Iris pigment epithelial cell (primary cell): ENCODE data around the gene NEK8.
A peak's percentile ranks its signal among the peaks of the same experiment; 100 is the strongest.
"Not testable (repeated sequence)": the region's sequence is repeated elsewhere in the genome, so short reads cannot be mapped to it uniquely, and the experiment has no call there.

Experiments
- DNase-seq: peaks from one replicate; pipeline ENCODE4 v3.0.0-alpha.2; 2011; ENCODE audit warnings: low read depth

The NEK8 gene

DNA sequence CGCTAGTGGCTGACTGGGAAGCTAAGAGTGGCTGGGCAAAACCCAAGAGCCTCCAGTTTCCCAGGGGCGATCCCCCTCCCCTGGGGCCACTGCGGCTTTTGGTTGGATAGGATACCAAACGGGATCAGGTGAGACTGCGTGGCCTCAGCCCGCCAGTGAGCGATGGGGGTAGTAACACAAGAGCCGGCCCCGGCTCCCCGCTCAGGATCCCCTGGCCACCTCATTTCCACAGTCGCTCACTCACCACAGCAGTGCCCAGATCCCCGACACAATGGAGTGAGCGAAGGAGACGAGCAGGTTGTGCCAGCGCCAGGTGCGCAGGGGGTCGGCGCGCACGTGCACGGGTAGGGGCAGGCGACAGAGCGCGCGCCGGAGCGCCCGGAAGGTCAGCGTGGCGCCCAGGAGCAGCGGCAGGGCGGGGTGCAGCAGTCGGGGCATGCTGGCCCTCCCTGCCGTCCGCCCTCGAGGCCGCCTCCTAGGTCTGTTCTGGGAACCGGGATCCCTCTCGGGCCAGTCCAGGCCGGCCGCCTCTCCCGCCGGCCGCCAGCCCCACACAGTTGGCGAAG lies 2.8 kb upstream of the NEK8 start:
- DNase-seq: peak; percentile 76

DNA sequence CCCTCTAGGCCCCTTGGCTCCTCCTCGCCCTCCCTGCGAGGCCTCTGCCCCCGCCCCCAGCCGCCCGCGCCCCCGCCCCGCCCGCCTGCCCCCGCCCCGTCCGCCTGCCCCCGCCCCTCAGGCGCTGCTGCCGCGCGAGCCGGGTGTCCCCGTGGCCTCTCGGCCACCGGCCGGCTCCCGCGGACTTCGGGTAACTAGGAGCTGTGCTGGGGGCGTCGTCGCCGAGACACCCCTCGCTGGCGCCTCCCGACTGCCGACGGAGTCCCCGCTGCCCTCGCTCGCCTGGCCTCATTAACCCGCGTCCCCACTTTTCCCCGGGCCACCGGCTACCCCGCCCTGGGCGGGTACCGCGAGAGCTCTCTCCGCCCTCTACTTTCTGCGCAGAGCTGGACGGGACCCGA lies 2.4 kb upstream of the NEK8 start, which contains the start of gene TLCD1:
Gene TLCD1 (minus strand): TSS at position 8 of the 401 bp plus-strand sequence. CDS start 136 bp downstream, outside the sequence.
- DNase-seq: peak; percentile 51

DNA sequence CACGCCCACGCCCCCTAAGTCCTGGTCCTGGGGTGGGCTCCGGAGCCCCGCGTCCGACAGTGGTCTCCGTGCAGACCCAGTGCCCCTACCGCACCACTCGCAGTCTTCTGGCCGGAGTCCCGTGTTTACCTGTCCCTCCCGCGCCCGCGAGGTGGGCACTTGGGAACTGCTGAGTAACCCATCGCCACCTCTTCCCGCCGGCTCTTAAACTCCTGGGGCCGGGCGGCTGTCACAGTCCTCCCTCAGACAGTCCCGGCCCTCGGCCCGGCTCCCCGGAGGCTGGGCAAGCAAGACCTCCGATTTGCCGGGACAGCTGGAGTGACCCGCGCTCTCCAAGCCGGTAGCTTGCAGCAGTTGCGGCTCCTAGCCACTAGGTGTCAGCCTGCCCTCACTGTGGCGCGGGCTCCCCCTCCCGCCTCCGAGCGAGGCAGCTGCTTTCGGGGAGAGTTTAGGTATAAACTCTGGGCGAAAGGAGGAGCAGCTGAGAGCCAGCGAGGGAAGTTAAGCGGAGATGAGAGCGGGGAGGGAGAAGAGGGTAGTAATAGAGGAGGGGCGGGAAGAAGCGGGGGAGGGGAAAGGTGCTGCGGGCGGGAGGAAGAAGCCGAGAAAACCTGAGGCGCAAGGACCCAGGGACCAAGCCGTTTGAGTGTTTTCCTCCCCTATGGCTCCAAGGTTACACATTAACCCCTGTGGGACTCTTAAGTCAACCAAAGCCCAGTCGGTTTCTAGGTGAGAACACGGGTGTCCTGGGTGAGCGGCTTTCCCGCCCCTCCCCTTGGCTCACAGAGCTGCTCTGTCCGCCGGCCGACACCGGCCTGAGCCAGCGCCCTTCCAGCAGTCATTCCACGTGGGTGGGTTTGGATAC lies 1.7 kb upstream of the NEK8 start:
- DNase-seq: peak; percentile 93

DNA sequence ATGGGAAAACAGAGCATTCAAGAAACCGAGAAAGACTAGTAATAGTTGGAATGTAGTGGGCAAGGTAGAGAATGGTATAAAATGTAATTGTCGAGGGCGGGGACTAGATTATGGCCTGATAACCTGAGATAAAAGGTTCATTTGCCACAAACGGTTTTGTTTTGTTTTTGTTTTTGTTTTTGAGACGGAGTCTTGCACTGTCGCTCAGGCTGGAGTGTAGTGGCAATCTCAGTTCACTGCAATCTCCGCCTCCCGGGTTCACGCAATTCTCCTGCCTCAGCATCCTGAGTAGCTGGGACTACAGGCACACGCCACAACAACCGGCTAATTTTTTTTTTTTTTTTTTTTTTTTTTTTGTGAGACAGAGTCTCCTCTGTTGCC lies 1.4 kb downstream of the NEK8 start:
- DNase-seq: no peak

DNA sequence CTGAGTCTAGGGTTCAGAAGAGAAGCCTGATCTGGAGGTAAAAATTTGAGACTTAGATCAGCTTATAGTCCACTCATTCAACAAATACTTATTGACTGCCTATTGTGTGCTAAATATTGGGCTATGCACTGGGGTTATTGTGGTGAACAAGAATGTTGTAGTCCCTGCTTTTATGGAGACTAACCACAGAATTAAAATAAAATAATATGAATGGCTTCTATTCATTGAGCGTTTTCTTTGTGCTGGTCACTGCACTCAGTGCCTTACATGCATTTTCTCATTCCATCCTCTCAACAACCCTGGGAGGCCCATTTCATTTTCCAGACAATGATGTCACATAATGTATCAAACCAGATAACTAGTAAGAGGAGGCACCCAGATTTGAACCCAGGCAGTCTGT lies 4.8 kb downstream of the NEK8 start:
- no peak for DNase-seq

DNA sequence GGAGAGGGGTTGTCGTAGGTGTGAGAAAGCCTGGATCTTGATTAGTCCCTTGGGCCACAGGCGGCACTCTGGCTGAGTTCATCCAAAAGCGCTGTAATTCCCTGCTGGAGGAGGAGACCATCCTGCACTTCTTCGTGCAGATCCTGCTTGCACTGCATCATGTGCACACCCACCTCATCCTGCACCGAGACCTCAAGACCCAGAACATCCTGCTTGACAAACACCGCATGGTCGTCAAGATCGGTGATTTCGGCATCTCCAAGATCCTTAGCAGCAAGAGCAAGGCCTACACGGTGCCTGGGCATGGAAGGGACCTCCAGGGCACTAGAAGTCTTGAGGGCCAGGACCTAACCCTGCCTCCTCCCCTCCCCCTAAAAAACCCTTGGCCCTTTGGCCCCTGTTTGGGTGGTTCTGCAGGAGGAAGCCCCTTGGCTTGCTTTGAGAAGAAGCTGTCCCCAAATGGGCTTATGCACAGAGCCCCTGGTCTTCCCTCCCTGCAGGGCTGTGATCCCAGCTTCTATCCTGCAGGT lies 6.2 kb downstream of the NEK8 start:
- DNase-seq: no peak

DNA sequence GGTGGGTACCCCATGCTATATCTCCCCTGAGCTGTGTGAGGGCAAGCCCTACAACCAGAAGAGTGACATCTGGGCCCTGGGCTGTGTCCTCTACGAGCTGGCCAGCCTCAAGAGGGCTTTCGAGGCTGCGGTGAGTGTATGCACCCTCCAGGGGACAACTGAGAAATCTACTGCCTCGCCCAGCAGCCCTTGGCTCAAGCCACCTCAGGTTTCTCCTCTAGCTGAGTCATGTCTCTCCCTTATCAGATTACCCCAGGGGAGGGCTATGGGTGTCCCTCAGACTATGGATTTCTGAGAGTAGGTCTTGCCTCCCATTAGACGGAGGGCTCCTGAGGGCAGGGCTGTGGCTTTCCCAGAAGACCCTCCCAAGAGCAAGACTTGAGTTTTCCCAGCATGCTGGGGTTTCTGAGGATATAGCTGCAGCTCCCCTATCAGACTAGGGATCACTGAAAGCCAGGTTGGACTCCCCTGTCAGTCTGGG lies 6.7 kb downstream of the NEK8 start:
- peak; percentile 68 for DNase-seq

DNA sequence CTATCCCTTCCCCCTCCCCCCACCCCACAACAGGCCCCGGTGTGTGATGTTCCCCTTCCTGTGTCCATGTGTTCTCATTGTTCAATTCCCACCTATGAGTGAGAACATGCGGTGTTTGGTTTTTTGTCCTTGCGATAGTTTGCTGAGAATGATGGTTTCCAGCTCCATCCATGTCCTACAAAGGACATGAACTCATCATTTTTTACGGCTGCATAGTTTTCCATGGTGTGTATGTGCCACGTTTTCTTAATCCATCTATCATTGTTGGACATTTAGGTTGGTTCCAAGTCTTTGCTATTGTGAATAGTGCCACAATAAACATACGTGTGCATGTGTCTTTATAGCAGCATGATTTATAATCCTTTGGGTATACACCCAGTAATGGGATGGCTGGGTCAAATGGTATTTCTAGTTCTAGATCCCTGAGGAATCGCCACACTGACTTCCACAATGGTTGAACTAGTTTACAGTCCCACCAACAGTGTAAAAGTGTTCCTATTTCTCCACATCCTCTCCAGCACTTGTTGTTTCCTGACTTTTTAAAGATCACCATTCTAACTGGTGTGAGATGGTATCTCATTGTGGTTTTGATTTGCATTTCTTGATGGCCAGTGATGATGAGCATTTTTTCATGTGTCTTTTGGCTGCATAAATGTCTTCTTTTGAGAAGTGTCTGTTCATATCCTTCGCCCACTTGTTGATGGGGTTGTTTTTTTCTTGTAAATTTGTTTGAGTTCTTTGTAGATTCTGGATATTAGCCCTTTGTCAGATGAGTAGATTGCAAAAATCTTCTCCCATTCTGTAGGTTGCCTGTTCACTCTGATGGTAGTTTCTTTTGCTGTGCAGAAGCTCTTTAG lies 7.6 kb downstream of the NEK8 start:
- not testable (repeated sequence) for DNase-seq

DNA sequence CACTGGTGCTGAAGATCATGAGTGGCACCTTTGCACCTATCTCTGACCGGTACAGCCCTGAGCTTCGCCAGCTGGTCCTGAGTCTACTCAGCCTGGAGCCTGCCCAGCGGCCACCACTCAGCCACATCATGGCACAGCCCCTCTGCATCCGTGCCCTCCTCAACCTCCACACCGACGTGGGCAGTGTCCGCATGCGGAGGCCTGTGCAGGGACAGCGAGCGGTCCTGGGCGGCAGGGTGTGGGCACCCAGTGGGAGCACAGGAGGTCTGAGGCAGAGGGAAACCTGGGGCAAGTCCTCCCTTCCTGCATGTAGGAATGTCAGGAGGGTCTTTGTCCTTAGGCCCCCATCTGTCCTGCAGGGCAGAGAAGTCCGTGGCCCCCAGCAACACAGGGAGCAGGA lies 8.7 kb downstream of the NEK8 start:
- DNase-seq: no peak

DNA sequence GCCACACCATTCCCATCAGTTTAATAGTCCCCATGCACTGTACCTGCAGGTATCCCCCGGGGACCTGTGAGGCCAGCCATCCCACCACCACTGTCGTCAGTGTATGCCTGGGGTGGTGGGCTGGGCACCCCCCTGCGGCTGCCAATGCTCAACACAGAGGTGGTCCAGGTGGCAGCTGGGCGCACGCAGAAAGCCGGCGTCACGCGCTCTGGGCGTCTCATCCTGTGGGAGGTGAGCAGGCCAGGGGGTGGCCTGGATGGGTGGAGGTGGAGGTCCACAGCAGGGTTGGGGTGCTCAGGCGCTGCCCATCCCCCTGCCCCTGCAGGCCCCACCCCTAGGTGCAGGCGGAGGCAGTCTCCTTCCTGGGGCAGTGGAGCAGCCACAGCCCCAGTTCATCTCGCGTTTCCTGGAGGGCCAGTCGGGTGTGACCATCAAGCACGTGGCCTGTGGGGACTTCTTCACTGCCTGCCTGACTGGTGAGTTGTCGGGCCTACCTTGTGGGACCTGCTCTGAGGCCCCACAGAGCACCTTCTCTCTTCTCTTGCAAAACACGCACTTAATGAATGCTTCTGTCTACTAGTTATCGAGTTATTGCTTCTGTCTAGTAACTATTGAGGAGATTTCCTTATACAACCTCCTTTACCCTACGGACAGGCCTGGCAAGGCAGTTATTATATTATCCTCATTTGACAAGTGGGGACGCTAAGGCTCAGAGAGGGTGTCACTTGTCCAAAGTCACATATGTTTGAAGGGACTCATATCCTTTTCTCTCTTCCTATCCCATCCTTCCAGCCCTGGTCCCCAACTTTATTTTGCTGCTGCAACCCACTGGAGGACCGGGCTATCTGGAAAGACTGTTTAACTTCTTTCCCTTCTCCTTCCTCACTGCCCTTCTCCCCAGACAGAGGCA lies 9.4 kb downstream of the NEK8 start:
- no peak for DNase-seq

DNA sequence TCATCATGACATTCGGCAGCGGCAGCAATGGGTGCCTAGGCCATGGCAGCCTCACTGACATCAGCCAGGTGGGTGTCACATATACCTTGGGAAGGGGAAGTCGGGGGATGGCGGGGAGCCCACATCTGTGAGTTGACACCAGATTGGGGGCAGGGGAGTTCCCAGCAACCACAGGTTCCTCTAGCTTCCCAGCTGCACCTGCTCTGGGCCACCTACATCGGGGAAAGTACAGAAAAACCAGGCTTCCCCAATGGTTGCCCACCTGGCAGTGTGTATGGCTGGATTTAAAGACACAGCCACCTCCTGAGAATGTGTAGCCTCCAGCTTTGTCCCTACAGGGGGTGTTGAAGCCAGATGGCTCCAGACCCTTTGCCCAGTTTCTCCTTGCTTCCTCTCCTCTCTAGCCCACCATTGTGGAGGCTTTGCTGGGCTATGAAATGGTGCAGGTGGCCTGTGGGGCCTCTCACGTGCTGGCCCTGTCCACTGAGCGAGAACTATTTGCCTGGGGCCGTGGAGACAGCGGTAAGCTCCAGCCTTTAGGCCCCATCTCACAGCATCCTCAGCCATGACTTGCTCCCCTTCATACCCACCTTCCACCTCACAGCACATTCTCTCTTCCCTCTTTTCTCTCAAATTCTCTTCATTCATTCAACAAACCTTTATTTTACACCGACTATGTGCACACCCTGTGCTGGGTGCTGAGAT lies 10.2 kb downstream of the NEK8 start:
- no peak for DNase-seq

DNA sequence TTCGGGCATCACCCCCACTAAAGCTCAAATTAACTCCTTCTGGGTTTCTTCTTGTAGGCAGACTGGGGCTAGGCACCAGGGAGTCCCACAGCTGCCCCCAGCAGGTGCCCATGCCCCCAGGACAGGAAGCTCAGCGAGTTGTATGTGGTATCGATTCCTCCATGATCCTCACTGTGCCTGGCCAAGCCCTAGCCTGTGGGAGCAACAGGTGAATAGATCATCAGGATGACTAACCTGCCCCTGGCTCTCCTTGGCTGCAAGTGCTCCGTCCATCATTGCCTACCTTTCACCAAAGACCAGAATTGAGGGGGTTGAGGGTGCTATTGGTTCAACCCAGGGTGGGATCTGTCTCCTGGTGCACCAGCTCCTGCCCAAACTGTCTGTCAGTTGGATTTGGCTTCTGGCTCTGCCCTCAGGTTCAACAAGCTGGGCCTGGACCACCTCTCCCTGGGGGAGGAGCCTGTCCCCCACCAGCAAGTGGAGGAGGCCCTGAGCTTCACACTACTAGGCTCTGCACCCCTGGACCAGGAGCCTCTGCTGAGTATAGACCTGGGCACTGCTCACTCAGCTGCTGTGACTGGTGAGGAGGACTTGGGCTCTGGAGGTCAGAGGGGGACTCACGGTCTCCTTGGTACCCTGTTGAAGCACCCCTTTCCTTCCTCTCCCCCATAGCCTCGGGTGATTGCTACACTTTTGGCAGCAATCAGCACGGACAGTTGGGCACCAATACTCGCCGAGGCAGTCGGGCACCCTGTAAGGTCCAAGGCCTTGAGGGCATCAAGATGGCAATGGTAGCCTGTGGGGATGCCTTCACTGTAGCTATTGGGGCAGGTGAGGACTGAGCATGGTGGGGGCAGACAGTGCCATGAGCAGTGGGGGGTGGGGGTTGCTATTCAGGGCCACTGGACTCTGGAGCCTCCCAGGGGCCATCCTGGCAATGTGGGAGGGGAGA lies 12.1 kb downstream of the NEK8 start:
- no peak for DNase-seq

DNA sequence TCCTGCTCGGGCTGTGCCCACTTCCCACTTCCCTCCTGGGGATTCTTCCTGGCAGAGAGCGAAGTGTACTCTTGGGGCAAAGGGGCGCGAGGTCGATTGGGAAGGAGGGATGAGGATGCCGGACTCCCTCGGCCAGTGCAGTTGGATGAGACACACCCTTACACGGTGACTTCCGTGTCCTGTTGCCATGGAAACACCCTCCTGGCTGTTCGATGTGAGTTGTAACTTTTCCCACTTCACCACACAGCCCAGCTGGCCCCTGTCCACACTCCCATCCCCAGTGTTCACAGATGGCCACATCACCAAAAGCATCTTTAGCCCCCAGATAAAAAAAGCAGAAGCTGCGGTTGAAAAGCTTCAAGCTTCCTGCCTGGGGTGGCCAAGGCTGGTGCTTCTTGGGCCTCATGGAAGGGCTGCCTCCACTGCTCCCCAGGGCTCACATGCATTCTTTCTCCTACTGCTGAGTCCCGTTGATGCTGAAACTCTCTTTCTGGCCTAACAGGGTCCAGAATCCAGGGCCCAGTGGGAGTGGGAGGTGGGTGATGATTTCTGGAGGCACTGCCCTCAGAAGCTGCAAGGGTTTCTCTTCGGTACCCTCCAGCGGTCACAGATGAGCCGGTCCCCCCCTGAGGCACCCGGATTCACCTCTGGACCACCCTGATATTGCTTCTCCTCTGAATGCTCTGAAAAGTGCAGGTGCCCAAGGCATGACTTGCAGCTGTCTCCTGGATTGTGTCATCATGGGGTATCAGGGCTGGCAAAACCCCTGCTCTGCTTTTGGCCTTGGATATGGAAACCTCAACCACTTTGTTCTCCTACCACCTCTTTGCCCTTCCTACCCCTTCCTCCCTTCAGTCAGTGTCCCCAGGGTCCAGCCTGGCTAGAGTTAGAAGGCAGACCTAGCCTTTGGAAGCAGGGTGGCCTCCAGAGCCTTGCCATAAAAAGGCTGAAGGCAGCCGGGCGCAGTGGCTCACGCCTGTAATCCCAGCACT lies 13.1 kb downstream of the NEK8 start:
- DNase-seq: no peak

DNA sequence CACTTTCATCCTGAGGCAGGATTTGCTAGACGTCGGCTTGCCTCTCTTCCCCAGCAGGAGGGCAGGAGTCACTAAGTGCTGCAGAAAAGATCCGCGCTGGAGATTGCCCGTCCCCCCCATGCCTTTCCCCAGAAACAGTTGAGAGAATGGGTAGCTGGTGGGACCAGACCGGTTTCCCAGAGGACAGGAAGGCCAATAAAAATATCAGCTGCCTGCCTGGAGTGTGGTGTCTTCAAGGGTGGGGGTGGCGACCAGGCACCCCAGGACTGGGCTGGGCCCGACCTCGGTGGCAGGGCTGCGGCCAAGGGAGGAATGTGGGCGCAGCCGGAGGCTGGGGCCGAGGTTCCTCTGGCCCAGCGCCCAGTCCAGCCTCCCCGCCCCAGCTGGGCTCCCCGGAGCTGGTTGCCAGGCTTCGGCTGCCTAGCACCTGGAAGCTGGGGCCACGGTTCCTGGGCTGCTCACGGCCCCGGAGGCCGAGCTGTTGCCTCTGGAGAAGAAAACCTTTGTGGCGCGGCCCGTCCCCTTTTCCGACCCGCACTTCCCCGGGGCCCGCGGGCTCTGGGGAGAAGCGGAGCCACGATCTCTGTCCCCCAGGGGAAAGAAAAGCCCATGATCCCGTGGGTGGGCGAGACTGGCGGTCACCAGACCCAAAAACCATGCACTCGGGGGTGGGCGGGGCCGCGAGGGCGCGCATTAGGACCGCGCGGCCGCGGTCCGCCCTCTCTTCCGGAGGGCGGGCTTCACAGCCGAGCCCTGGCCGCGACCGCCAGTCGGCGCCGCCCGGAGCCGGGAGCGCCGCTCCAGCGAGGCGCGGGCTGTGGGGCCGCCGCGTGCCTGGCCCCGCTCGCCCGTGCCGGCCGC lies 14.9 kb downstream of the NEK8 start, which contains the start of gene TRAF4:
Gene TRAF4 (plus strand): TSS at position 769 of the 861 bp plus-strand sequence. CDS start 102 bp downstream, outside the sequence.
- DNase-seq: peak; percentile 92

DNA sequence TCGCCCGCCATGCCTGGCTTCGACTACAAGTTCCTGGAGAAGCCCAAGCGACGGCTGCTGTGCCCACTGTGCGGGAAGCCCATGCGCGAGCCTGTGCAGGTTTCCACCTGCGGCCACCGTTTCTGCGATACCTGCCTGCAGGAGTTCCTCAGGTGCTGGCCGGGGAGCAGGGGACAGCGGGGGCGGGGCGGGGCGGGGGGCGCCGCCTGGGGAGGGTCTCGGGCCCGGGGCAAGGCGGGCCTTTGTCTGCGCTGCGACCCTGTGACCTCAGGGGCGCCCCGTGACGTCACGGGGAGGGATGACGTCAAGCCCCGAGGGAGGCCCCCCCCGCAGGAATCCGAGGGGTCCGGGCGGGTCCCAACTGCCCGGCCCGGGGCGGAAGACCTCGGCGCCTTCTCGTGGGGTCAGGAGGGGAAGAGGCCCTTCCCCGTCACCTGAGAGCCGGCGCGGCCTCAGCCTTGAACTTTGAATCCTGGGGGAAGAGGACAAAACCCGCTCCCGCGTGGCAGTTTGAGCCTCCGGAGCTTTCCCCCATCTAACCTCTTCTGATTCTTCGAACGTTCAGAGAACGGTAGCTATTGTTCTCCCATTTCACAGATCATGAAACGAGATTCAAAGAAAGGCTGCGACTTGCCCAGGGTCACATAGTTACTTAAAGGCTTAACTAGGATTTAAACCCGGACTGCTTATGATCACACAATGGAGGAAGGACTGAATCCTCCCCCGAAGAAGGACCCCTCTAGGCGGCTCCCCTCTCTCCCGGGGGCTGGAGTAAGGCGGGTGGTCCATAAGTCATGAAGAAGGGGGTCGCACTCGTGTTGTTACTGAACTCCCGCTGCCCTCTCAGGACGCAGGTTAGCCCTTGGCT lies 15.8 kb downstream of the NEK8 start:
- DNase-seq: no peak
